Adrenal gland (tissue), 5 donors: ENCODE results near the gene CSAD.

Experiments
- POLR2A ChIP-seq, 2 donors: fragments of 450-650 bp; IDR thresholded peaks; one replicate each; pipeline ENCODE4 v1.6.1; 2017; ENCODE audit warnings: antibody characterized with exemption in 2 of 2, mild to moderate bottlenecking in 2 of 2, moderate library complexity in 1 of 2
- TF ChIP-seq, protein P1 (sequence below), 6 experiments: fragments of 450-650 bp in 4 of 6; fragments of 200-600 bp in 2 of 6; sonication (generic) in 1 of 6; IDR thresholded peaks; 1 replicate in 5 of 6; 2 replicates in 1 of 6; pipeline versions ENCODE4 v1.5.1 to v1.8.0; 2016 to 2021; ENCODE audit warnings: antibody characterized with exemption in 6 of 6, mild to moderate bottlenecking in 2 of 6, moderate library complexity in 1 of 6
- donor health status: DM: no; HTN: no; CAD: no.

DNA sequence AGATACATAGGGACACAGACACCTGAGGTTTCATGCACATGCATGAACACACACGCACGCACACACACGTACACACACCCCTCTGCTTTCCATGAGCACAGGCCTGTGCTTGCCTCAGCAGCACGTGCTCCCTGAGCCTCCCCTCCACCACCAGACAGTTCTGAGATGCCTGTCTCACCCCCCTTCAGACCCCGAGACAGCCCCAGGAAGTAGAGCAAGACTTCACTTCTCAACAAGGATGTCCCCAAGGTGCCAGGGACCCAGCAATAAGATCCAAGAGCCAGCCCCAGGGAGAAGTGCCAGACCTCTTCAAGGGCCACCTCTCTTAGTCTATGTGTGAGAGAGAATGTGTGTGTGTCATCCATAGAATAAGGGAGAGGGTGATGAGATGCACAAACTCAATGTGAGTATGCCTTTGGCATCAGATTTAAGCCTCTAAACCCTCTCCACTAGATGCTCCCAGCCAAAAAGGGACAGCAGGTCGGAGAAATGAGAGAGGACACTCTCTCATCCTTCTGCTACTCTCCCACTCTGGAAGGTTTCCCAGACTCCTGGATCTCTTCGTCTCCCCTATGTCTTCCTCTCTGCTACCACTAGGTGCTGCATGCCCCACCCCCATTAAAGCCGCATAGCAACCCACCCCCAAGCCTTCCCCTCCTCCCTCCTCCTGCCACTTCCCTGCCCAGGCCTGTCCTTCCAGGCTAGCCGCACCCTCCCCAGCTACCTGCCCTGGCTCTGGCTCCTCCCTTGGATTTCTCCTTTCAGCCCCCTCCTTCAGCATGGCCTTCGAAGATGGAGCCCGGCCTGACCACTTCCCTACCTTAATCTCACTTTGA lies 43.6 kb upstream of the CSAD start:
- TF ChIP-seq, protein P1, sequence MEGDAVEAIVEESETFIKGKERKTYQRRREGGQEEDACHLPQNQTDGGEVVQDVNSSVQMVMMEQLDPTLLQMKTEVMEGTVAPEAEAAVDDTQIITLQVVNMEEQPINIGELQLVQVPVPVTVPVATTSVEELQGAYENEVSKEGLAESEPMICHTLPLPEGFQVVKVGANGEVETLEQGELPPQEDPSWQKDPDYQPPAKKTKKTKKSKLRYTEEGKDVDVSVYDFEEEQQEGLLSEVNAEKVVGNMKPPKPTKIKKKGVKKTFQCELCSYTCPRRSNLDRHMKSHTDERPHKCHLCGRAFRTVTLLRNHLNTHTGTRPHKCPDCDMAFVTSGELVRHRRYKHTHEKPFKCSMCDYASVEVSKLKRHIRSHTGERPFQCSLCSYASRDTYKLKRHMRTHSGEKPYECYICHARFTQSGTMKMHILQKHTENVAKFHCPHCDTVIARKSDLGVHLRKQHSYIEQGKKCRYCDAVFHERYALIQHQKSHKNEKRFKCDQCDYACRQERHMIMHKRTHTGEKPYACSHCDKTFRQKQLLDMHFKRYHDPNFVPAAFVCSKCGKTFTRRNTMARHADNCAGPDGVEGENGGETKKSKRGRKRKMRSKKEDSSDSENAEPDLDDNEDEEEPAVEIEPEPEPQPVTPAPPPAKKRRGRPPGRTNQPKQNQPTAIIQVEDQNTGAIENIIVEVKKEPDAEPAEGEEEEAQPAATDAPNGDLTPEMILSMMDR (IDR thresholded peaks at IDR 0.05), result no peak
- TF ChIP-seq POLR2A (IDR thresholded peaks at IDR 0.05), result no peak
